ENCODE data around the gene ADAMTS2.

DNA sequence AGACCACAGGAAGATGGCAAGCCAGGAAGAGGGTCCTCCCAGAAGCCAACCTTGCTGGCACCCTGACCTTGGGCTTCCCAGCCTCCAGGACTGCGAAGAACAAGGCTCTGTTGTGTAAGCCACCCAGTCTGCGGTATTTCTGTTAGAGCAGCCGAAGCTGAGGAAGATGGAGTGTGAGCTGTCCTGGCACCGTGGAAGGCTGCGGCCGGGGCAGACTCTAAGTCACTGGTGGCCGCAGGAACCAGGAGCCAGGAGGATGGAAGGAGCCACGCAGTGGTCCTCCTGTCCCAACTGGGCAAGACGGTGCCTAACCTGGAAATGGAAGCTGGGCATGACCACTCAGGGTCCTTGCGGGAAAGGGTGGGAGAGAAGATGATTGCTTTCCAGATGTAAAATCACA is 196.0 kb downstream of the ADAMTS2 start:
- TF ChIP-seq, protein P1, sequence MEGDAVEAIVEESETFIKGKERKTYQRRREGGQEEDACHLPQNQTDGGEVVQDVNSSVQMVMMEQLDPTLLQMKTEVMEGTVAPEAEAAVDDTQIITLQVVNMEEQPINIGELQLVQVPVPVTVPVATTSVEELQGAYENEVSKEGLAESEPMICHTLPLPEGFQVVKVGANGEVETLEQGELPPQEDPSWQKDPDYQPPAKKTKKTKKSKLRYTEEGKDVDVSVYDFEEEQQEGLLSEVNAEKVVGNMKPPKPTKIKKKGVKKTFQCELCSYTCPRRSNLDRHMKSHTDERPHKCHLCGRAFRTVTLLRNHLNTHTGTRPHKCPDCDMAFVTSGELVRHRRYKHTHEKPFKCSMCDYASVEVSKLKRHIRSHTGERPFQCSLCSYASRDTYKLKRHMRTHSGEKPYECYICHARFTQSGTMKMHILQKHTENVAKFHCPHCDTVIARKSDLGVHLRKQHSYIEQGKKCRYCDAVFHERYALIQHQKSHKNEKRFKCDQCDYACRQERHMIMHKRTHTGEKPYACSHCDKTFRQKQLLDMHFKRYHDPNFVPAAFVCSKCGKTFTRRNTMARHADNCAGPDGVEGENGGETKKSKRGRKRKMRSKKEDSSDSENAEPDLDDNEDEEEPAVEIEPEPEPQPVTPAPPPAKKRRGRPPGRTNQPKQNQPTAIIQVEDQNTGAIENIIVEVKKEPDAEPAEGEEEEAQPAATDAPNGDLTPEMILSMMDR (IDR thresholded peaks at IDR 0.05; ENCODE audit: low read length), result no peak
- TF ChIP-seq EZH2 (IDR thresholded peaks at IDR 0.05; ENCODE audit: borderline replicate concordance, low read length), result no peak

All from OCI-LY1 (cell line).